HepG2 (cell line): ENCODE measurements around the gene SRCAP.

Experiments used
- CTCF ChIP-seq: sonication (generic); formaldehyde crosslinking; IDR thresholded peaks from 2 replicates; pipeline ENCODE4 v1.5.0; 2020; ENCODE audit warnings: mild to moderate bottlenecking, missing genetic modification reagents, moderate library complexity
- POLR2A ChIP-seq, 2 experiments: IDR thresholded peaks; 2 replicates each; pipeline ENCODE4 v1.6.1; 2011; ENCODE audit warnings: low read depth in 2 of 2, low read length in 2 of 2, mild to moderate bottlenecking in 1 of 2, moderate library complexity in 1 of 2; ENCODE audit not compliant: insufficient read depth in 1 of 2

GRCh38 chr16:30753596-30753995 is 54.6 kb downstream of the SRCAP start:
- TF ChIP-seq CTCF (CRISPR knock-in tag), result no peak
- TF ChIP-seq POLR2A (IDR thresholded peaks at IDR 0.05; ENCODE audit: insufficient read depth in 1 of 2, low read depth in 2 of 2, low read length in 2 of 2), result no peak
